Measurements from ENCODE around the gene PELI2.

DNA sequence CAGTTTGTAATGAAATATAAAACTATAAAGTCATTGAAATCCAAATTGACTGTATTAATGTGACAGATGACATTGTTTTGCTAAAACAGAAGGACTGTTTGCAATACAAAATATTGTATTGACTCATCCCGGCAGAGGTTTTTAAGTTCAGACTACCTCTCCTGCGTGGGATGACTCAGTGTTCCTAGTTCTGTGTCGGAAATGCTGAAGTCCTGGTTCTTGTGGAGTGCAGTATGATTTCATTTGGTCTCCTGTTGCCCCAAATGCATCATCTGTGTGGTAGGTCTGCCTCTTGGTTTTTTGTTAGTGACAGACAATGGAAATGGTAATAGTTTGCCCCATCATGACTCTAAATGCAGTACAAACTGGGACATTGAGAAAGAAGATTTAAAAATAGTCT is 27.8 kb downstream of the PELI2 start:
- TF ChIP-seq, protein P1, sequence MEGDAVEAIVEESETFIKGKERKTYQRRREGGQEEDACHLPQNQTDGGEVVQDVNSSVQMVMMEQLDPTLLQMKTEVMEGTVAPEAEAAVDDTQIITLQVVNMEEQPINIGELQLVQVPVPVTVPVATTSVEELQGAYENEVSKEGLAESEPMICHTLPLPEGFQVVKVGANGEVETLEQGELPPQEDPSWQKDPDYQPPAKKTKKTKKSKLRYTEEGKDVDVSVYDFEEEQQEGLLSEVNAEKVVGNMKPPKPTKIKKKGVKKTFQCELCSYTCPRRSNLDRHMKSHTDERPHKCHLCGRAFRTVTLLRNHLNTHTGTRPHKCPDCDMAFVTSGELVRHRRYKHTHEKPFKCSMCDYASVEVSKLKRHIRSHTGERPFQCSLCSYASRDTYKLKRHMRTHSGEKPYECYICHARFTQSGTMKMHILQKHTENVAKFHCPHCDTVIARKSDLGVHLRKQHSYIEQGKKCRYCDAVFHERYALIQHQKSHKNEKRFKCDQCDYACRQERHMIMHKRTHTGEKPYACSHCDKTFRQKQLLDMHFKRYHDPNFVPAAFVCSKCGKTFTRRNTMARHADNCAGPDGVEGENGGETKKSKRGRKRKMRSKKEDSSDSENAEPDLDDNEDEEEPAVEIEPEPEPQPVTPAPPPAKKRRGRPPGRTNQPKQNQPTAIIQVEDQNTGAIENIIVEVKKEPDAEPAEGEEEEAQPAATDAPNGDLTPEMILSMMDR (IDR thresholded peaks at IDR 0.05 in 2 of 3, conservative IDR thresholded peaks at IDR 0.05 in 1 of 3; ENCODE audit: borderline replicate concordance in 1 of 3, insufficient read depth in 1 of 3, low read depth in 2 of 3, low read length in 2 of 3) = no peak
- TF ChIP-seq ZNF274 (IDR thresholded peaks at IDR 0.05; ENCODE audit: low read depth, low read length) = no peak
- TF ChIP-seq EZH2 (IDR thresholded peaks at IDR 0.05) = no peak
- TF ChIP-seq, protein P2, sequence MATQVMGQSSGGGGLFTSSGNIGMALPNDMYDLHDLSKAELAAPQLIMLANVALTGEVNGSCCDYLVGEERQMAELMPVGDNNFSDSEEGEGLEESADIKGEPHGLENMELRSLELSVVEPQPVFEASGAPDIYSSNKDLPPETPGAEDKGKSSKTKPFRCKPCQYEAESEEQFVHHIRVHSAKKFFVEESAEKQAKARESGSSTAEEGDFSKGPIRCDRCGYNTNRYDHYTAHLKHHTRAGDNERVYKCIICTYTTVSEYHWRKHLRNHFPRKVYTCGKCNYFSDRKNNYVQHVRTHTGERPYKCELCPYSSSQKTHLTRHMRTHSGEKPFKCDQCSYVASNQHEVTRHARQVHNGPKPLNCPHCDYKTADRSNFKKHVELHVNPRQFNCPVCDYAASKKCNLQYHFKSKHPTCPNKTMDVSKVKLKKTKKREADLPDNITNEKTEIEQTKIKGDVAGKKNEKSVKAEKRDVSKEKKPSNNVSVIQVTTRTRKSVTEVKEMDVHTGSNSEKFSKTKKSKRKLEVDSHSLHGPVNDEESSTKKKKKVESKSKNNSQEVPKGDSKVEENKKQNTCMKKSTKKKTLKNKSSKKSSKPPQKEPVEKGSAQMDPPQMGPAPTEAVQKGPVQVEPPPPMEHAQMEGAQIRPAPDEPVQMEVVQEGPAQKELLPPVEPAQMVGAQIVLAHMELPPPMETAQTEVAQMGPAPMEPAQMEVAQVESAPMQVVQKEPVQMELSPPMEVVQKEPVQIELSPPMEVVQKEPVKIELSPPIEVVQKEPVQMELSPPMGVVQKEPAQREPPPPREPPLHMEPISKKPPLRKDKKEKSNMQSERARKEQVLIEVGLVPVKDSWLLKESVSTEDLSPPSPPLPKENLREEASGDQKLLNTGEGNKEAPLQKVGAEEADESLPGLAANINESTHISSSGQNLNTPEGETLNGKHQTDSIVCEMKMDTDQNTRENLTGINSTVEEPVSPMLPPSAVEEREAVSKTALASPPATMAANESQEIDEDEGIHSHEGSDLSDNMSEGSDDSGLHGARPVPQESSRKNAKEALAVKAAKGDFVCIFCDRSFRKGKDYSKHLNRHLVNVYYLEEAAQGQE (IDR thresholded peaks at IDR 0.05; ENCODE audit: low read depth) = no peak
- no peak for TF ChIP-seq POLR2AphosphoS5 (IDR thresholded peaks at IDR 0.05; ENCODE audit: low read depth, low read length)
- no peak for TF ChIP-seq SIN3A (IDR thresholded peaks at IDR 0.05; ENCODE audit: low read depth)
- TF ChIP-seq, protein P3, sequence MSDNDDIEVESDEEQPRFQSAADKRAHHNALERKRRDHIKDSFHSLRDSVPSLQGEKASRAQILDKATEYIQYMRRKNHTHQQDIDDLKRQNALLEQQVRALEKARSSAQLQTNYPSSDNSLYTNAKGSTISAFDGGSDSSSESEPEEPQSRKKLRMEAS (IDR thresholded peaks at IDR 0.05) = no peak
